Head of caudate nucleus (tissue), 42 donors: ENCODE measurements around the gene ROBO1.

Source experiments
- DNase-seq, 42 donors: peaks; one replicate each; pipeline versions ENCODE4 v3.0.0 to v3.0.0-alpha.2; 2020 to 2021; ENCODE audit warnings: mixed read lengths in 7 of 42
- intact Hi-C: fragments of 100-400 bp; cut with DNase I; formaldehyde crosslinking; loops from one replicate; pipeline ENCODE4 v1.15.0; 2022

ROBO1 gene

DNA sequence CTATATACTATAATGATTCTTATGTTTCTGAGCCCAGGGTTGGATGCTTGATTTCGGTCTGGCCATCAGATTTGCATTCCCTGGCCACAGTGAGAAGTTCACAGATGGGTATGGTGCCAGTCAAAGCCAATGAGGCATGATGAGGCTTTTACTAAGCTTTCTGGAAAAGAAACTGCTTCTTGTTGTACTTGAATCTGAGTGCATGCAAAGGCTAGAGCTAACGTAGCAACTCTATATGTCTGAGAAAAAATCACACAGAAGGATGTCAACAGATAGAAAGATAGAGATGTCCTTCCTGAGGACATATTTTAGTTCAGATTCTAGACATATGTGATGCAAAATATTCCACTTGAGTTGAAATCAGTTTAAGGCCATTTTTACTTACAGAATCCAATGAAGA, 608.1 kb downstream of the ROBO1 start:
- intact Hi-C loops = no loop called here
- DNase-seq = no peak

DNA sequence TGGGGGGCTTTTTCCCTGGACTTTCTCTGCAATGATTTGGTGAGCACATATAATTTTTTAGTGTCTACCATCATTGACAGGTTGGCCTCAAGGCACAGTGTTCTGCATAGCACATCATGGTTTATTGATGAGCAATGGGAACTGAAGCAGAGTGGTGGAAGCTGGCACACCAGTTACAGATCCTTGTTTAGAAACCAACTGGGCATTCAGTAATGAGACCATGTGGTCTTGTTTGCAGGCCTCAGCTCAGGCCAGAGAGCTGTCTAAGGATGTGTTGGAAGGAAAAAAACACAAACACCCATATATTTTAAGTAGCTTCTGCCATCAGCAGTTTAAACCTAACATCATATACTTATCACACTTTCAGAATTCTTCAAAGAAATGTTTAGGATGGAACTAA, 610.6 kb downstream of the ROBO1 start:
- no peak for DNase-seq
- intact Hi-C loops = no loop called here

DNA sequence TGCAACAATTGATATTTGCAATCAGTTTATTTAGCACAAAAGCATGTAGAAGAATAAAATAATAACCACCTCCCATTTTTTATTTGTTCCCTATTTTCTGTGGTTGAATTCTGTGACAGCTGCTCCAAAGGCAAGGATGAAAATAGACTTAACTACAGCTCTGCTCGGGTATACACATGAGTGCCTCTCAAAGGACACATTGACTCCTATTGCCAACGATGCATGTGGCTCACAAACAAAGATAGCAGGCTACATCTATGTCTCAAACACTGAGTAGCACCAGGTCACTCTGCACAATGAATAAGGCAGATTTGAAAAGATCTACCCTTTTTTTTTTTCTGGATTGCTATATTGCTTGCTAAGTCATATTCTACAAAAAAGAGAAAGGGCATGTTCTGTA, 612.9 kb downstream of the ROBO1 start:
- intact Hi-C loops = no loop called here
- DNase-seq = no peak

DNA sequence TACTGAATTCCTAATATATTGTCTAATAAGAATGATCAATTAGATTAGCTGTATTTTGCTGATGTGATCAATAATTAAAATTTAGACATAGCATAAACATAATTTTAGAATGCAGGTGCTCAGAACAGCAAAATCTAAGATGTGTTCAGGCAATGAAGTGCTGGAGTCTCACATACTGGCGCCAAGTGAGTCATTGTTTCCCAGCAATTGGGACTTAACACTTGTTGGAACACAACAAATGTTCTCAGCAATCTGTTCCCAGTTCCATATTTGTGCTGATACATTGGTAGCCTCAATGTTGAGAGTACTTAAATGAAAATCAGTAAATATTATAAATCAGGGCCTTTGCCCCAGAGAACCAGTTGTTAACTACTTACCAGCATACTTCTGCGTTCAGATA, 619.0 kb downstream of the ROBO1 start:
- DNase-seq = no peak
- intact Hi-C loops = no loop called here

DNA sequence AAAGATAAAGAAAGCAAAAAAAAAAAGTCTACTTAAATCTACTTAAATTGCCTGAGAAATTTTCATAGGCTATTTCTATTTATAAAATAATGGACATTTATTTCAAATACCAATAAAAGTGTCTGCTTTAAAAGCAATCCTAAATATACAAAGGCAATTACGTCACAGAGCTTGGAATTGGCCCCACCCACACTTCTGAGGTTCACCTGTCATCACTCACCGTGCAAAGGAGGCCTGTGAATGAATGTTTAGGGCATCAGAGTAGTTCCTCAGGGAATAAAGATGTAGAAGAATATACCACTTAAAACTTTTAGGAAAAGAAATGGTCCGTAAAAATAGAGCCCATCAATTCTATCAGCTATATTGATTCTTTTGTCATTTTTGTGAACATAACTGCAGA, 621.8 kb downstream of the ROBO1 start:
- DNase-seq = no peak
- intact Hi-C loops = no loop called here

DNA sequence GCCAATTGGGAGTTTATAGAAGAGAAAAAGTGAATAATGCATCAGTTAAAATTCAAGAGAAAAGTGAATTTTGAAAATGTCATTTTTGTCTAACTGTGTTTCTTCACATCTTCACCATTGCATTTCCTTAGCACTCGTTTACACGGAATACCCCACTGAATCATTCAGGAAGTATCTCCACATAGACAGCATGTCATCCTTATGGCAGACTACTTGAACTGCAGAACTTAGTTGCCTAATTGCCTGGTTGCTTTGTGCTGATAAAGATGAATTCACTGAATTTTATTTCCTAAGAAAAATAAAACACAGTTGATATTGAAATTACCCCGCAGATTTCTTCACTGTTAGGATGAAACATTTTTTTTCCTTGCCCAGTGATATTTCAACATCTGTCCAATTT, 627.1 kb downstream of the ROBO1 start:
- intact Hi-C loops = no loop called here
- no peak for DNase-seq

DNA sequence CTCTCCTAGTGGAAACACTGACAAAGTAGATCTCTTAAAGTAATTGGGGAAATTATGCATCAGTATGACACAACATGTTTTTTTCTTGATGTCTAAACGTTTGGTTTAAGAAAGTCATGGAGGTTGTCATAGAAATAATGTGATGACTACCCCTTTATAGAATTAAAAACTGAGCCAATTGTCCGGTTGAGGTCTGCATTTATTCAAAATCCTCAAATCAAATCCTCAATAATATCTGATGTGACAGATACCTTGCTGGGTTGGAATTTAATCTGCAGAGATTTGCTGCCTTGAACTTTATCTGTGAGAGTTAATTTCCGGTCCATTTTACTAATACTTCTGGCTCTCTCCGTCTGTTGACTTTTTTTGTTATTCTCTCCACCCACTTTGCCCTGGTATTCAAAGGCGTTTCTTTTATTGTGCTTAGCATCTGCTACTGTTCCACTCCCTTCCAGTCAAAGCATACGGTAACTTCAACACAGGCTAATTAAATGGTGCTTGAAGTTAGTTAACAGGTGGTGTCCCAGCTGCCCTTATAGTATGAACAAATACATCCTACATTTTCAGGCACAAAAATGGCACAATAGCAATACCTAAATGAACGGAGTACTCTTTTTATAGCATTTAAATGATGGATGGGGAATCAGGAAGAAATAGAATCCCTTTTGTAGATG, 628.3 kb downstream of the ROBO1 start:
- intact Hi-C loops = no loop called here
- DNase-seq = no peak

DNA sequence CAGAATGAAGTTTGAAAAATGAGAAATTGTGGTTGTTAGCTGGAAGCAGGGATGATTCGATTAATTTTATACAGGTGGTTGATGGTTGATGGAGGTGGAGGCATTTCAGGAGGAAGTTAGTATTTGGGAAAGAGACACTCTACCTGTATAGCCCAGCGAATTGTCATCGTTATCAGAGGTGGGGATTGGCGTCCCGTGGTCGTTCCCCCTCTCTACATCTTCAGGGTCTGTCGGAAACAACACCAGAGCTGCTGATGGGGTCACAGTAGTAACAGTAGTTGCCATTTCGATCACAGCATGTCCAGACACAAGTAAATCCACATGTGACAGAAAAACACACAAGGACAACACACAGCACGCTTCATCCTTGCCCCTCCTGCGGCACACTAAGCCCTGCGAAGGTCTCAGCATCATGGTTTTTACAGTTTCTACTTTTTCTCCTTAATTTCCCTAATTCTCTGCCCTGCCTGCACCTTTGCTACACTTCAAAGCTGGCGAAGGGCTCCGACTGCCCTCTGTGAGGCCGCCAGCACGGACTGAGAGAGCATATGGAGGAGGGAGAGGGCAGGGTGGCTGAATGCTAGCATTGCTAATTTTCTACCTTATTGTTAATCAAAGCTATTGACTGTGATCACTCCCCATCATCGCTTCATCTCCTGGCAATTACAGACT, 642.3 kb downstream of the ROBO1 start:
- intact Hi-C loops = no loop called here
- no peak for DNase-seq

DNA sequence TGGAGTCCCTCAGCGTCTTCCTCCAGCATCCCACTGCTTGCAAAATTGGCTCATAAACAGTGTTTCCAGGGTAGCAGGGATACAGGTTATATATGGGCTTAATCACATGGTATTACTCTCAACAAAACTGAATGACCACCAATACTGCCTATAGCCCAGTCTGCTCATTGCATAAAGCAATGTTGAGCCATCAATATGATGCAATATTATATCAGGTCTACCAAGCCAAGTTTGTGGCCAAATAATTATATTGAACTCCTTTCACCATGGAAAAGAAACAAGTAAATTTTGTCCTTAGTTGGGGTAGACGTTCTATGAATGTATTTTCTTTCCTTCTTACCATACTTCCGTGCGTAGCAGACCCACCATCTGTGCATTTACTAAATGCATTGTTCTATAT, 652.3 kb downstream of the ROBO1 start:
- intact Hi-C loops = no loop called here

DNA sequence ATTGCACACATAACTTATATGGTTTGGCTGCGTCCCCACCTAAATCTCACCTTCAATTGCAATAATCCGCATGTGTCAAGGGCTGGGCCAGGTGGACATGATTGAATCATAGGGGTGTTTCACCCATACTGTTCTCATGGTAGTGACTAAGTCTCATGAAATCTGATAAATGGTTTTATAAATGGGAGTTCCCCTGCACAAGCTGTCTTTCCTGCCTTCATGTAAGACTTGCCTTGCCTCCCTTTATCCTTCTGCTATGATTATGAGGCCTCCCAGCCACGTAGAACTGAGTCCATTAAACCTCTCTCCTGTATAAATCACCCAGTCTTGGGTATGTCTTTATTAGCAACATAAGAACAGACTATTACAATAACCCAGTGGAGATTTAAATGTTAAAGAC, 653.9 kb downstream of the ROBO1 start:
- DNase-seq = no peak
- intact Hi-C loops = no loop called here

More for the DNA sequence above, 652.3 kb downstream of the ROBO1 start:
- DNase-seq = no peak

DNA sequence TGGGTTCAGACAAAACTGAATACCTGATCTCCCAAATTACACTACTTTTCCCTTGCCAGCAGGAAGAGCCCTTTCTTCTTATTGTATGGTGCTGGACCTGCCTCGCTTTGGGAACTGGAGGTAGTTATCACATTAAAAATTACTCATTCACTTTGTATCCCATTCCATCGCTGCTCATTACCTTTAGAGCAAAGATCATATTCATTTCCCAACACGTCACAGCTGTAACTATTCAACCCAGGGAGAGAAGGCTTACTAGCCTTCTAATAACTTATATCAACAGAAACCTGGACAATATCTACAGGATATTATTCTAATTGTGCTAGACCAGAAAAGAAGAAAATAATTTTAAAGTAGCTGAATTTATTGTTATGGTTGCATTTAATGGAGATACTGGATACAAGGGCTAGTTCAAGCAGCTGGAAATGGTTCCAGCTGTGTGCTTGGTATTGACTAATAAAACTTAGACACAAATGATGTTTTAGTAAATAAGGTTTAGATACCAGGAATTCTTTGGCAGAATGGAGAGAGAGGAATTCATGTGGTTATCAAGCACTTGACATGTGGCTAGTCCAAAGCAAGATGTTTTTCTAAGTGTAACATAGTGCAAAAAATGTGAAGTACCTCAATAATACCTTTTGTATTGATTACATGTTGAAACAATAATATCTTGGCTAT, 656.3 kb downstream of the ROBO1 start:
- intact Hi-C loops = no loop called here
- no peak for DNase-seq

DNA sequence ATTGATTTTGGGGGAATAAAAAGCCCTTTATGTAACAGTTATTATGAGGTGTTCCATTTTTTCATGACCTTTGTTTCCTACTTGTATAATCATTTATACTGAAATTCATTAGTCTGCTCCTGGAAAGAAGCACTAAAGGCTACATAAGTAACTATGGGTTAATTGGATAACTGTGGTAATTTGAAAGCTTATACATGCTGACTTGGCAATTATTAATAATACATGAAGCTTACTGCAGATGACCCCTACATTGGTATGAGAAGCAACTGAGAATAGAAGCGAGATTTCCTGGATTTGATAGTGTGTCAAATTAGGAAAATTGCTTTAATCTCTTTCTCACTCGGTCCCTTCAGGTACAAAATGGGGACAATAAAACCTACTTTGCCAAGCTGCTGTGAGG, 658.0 kb downstream of the ROBO1 start:
- intact Hi-C loops = no loop called here
- no peak for DNase-seq

DNA sequence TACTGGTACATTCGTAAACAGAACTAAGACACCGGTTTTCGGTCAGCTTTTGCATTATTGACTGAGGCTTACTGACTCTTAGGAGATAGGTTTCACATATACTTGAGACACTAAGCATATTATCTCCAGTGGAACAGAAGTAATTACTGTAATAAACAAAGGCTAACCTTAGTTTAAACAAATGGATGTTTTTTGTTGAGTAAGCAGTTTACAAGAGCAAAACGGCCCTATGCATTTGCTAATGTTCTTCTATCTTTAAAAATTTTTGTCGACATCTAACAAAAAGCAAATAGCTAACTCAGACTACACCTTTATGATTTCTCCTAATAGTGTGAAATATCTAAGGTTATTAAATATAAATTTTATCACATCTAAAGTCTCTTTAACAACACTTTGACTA, 664.5 kb downstream of the ROBO1 start:
- DNase-seq = no peak
- intact Hi-C loops = no loop called here

DNA sequence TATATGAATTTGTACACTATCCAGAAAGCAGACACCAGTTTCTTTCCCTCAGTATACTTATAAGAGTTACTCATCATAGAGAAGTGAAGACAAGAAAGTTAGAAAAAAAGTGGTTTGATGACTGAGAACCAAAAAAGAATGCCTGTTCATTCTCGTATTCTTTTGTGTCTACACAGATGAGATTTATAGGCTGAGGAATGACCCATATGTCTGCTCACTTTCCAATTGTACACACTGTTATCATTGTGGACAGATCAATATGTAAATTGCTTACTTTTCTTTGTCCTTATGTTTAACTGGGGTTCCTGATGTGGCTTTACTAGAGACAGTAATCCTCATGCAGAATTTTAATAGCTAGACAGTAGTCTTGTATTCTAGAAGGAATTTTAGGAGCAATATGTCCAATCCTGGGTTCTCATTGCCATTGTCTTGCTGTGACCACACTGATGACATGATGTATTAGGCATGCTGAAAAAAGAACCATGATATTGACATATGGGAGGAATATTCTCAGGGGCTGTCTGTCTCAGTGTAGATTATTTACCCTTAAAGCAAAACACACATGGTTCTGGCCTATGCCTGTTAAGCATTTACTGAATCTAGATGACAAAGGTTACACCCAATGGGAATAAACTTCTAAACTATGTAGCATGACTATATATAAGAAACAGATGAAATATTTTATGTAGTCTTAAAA, 669.7 kb downstream of the ROBO1 start:
- intact Hi-C loops = no loop called here
- DNase-seq = no peak

DNA sequence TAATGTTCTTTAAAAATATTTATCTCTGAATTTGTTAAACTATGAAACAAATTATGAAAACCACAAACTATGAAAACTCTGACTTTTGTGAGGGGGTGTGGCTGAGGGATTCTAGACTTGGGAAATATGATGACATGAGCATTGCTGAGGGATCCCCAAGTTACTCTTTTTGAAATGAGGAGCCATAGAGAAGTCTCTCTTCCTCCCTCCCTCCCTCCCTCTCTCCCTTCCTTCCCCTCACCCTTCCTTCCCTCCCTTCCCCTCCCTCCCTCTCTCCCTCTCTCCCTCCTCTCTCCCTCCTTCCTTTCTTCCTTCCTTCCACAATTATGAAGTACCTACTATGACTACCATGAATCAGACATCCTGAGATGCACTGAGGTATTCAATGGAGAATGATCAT, 673.1 kb downstream of the ROBO1 start:
- no peak for DNase-seq
- intact Hi-C loops = no loop called here

DNA sequence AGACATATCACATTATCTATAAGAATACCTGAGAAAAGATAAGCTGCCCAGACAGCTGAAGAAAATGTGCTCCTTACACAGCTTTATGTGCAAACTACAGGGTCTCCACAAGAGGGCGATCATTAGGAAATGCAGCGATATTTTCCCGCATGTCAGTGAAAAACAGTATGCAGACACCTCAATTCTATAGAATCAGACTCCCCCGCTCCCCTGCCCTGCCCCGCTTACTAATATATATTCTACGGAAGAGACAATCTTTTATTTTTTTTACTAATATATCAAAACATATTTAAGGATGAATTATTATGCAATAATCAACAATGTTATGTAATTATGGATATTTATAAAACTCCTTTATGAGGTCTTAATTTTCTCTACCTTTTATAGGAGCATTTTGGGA, 681.3 kb downstream of the ROBO1 start:
- DNase-seq = peak in 41 of 42 donors; percentile 3 to 81 (median 55)
- intact Hi-C loops = no loop called here

DNA sequence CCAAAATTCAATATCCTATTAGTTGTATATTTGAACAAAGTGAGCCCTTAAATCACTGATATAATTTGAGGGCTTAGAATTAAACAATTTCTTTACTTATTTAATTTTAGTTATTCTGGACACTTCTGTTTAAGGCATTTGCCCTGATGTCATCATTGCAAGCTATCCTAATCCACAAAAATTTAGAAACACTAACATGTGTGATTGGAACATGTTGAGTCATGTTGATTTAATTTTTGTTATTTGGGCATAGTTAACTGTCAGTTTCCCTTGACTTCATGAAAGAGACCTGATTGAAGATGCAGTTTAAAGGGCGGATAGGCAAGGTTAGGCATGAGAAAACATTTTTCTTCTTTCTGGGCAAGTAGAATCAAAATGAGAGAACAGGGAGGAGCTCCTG, 682.6 kb downstream of the ROBO1 start:
- intact Hi-C loops = no loop called here
- DNase-seq = no peak

DNA sequence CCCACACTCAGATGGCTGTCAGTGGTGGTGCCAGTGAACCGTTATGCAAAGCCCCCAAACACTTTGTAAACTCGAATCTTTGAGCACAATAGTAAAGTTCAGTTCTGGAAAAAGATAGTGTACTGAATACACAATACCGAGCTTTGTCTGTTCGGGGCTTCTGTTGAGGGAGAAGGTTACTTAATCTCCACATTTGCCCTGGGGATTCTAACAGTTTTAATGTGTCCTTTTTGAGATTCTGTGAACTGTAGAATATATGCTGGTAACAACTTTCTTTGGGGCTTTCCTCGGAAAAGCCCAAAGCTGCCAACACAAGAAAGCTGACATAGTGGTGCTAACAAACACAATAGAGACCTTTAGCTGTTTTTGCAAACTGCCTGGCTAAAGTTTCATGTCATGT, 686.5 kb downstream of the ROBO1 start:
- intact Hi-C loops = no loop called here
- peak in 1 of 42 donors; percentile 39 for DNase-seq

DNA sequence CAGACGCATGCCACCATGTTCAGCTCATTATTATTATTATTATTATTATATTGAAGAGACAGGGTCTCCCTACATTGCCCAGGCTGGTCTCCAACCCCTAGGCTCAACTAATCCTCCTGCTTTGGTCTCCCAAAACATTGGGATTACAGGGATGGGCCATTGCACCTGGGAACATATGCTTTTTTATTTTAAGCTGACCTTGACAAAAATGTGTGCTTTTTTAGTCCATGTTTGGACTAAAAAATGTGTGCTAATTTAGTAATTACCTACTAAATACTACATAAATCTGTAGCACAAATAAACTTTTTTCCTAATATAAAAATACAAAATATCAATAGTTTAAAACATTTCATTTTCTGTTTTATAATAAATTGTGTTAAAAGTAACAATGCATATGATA, 693.2 kb downstream of the ROBO1 start:
- intact Hi-C loops = no loop called here
- DNase-seq = no peak

DNA sequence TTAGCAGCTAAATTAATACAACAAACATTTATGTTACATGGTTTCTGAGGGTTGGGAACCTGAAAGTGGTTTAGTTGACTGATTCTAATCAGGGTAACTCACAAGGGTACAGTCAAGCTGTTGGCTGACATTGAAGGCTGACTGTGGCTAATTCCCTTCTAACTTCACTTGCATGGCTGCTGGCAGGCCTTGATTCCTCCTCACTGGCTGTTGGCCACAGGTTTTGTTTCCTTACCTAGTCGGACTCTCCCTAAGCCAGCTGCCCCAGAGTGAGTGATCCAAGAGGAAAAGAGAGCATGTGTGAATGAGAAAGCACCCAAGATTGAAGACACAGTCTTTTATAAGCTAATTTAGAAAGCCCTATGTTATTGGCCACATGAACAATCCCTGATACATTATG, 700.1 kb downstream of the ROBO1 start:
- intact Hi-C loops = no loop called here
- DNase-seq = no peak
